Caco-2 (cell line): ENCODE results near the gene ESPN. TPM values are rescaled to one million over a fixed set of nuclear protein-coding genes. Genes with fewer than 3 reads are reported as not detected.

Experiments
- BruUV-seq: library from RNA; stranded (reverse); fragments of 400-500 nt; replicated peaks from 2 replicates; lab custom pipeline; 2021; lab: Mats Ljungman, UMichigan
- CTCF ChIA-PET: fragments of 300-600 bp; sonication (Branson Sonifier 250); formaldehyde crosslinking; loops from one replicate; lab custom pipeline; 2022; ENCODE audit warnings: antibody characterized with exemption; lab: Charles Lee
- POLR2A ChIA-PET: fragments of 300-600 bp; sonication (Branson Sonifier 250); formaldehyde crosslinking; loops from one replicate; lab custom pipeline; 2022; ENCODE audit warnings: antibody characterized with exemption; lab: Charles Lee
- DNase-seq, 2 experiments: peaks; one replicate each; pipeline versions ENCODE4 v3.0.0 to v3.0.0-alpha.2; 2020 to 2022
- H3K27me3 ChIP-seq: replicated peaks from 2 replicates; pipeline ENCODE4 v1.6.0; 2011; ENCODE audit warnings: low read length; ENCODE audit not compliant: control insufficient read depth, insufficient read depth
- H3K36me3 ChIP-seq: 2 replicates; pipeline ENCODE4 v1.5.1; 2011; ENCODE audit warnings: low read length; ENCODE audit not compliant: control insufficient read depth, insufficient read depth
- H3K4me1 ChIP-seq: fragments of 250-450 bp; sonication (Bioruptor Pico); 2 replicates; pipeline ENCODE4 v1.5.1; 2020; ENCODE audit warnings: mild to moderate bottlenecking
- H3K4me3 ChIP-seq: 2 replicates; pipeline ENCODE4 v1.5.1; 2011; ENCODE audit warnings: low read depth, mild to moderate bottlenecking, control low read depth, low read length
- H3K9me3 ChIP-seq: fragments of 250-450 bp; sonication (Bioruptor Pico); 2 replicates; pipeline ENCODE4 v1.5.1; 2020; ENCODE audit warnings: mild to moderate bottlenecking, moderate library complexity
- H3K27ac Mint-ChIP-seq: one replicate; pipeline ENCODE4 v1.8.0; 2022; ENCODE audit warnings: mixed read lengths; ENCODE audit not compliant: unreplicated experiment
- H3K27me3 Mint-ChIP-seq: one replicate; pipeline ENCODE4 v1.8.0; 2022; ENCODE audit warnings: mixed read lengths; ENCODE audit not compliant: insufficient read depth, unreplicated experiment
- H3K36me3 Mint-ChIP-seq: one replicate; pipeline ENCODE4 v1.8.0; 2022; ENCODE audit warnings: mild to moderate bottlenecking, mixed read lengths; ENCODE audit not compliant: insufficient read depth, unreplicated experiment
- H3K4me1 Mint-ChIP-seq: one replicate; pipeline ENCODE4 v1.8.0; 2022; ENCODE audit warnings: low read depth, mixed read lengths; ENCODE audit not compliant: unreplicated experiment
- H3K4me3 Mint-ChIP-seq: one replicate; pipeline ENCODE4 v1.8.0; 2022; ENCODE audit warnings: mild to moderate bottlenecking, moderate library complexity, mixed read lengths; ENCODE audit not compliant: unreplicated experiment
- H3K9me3 Mint-ChIP-seq: one replicate; pipeline ENCODE4 v1.8.0; 2022; ENCODE audit warnings: mixed read lengths; ENCODE audit not compliant: unreplicated experiment
- intact Hi-C: fragments of 100-400 bp; cut with micrococcal nuclease; formaldehyde crosslinking; loops from one replicate; pipeline ENCODE4 v1.10.0; 2022; ENCODE audit not compliant: unreplicated experiment
- total RNA-seq: library from RNA; stranded (reverse); gene quantifications from 2 replicates; pipeline ENCODE4 v1.2.3, GENCODE V29; 2022
- TF ChIP-seq, protein P1 (sequence below), 2 experiments: fragments of 200-600 bp in 1 of 2; IDR thresholded peaks; 1 replicate in 1 of 2; 2 replicates in 1 of 2; pipeline versions ENCODE4 v1.5.1 to v1.8.0; 2011 to 2022; ENCODE audit warnings: antibody characterized with exemption in 1 of 2, control low read depth in 1 of 2, inconsistent platforms in 1 of 2, low read depth in 1 of 2, low read length in 1 of 2, mild to moderate bottlenecking in 1 of 2, moderate library complexity in 1 of 2; ENCODE audit not compliant: insufficient read depth in 1 of 2, severe bottlenecking in 1 of 2, unreplicated experiment in 1 of 2

The ESPN gene
- total RNA-seq, 1 experiment from 2014 or later, result 16.3 TPM

DNA sequence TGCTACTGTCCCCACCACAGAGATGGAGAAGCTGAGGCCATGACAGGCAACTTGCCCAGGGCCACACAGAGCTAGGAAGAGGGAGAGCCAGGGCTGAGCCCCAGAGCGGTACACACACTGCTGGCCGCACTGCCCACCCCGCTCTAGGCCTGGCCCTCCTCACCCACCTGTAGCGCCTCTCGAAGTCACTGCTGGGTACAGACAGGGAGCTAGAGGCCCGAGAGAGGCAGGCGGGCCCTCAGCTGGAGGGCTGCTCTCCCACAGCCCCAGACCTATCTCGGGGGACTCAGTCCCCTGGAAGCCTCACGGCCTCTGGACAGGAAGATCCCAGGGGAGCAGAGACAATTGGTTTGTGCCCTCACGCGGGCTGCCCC lies 84.2 kb downstream of the ESPN start:
- Histone ChIP-seq H3K36me3 (no peaks in the 10 kb centered on the region), H3K9me3 (no peaks in the 10 kb centered on the region), H3K27me3 (no peaks in the 10 kb centered on the region), H3K4me1 (no peaks in the 10 kb centered on the region; the same call in 1 of the 2 replicates), H3K4me3 (no peak overlapping the region)
- no peak for DNase-seq
- ChIA-PET CTCF (no interaction called here), POLR2A (no interaction called here)
- intact Hi-C loops, result no loop called here
- TF ChIP-seq, protein P1, sequence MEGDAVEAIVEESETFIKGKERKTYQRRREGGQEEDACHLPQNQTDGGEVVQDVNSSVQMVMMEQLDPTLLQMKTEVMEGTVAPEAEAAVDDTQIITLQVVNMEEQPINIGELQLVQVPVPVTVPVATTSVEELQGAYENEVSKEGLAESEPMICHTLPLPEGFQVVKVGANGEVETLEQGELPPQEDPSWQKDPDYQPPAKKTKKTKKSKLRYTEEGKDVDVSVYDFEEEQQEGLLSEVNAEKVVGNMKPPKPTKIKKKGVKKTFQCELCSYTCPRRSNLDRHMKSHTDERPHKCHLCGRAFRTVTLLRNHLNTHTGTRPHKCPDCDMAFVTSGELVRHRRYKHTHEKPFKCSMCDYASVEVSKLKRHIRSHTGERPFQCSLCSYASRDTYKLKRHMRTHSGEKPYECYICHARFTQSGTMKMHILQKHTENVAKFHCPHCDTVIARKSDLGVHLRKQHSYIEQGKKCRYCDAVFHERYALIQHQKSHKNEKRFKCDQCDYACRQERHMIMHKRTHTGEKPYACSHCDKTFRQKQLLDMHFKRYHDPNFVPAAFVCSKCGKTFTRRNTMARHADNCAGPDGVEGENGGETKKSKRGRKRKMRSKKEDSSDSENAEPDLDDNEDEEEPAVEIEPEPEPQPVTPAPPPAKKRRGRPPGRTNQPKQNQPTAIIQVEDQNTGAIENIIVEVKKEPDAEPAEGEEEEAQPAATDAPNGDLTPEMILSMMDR (IDR thresholded peaks at IDR 0.05; ENCODE audit: insufficient read depth in 1 of 2, low read depth in 1 of 2, low read length in 1 of 2, severe bottlenecking in 1 of 2, unreplicated experiment in 1 of 2), result no peak
- no peak overlapping the region for H3K4me3 Mint-ChIP-seq
- no peaks in the 10 kb centered on the region for H3K4me1 Mint-ChIP-seq
- H3K27me3 Mint-ChIP-seq, result no peaks in the 10 kb centered on the region
- no peaks in the 10 kb centered on the region for H3K9me3 Mint-ChIP-seq
- no TSS peak for BruUV-seq
- no peak overlapping the region for H3K27ac Mint-ChIP-seq
- no peaks in the 10 kb centered on the region for H3K36me3 Mint-ChIP-seq

- CTCF ChIA-PET, result no interaction called here
- intact Hi-C loops, result no loop called here
- H3K27ac Mint-ChIP-seq, result no peak overlapping the region
These were observed 84.8 kb downstream of the ESPN start for GRCh38 chr1:6509220-6509918.

DNA sequence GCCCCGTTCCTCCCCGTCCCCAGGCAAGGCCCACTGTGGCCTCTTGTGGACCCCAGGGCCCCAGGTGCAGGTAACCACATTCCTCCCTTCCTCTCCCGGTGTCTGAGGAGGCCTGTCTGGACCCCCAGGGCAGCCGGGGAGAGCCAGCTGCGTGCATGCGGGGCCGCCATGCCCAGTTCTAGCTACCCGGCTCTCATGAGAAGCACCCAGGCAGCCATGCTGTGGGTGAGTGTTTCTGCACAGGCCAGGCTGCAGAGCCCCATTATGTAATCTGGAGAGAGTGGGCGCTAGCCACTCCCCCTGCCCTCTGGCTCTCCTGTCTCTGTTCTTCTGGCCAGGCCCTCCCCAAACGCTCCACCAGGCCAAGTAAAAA lies 85.3 kb downstream of the ESPN start:
- POLR2A ChIA-PET, result no interaction called here
- no peaks in the 10 kb centered on the region for H3K36me3 Mint-ChIP-seq
- no peaks in the 10 kb centered on the region; the same call in 1 of the 2 replicates for H3K4me1 ChIP-seq
- no peaks in the 10 kb centered on the region for H3K9me3 ChIP-seq
- H3K27ac Mint-ChIP-seq, result no peak overlapping the region
- no peaks in the 10 kb centered on the region for H3K27me3 Mint-ChIP-seq
- no peak overlapping the region for H3K4me3 ChIP-seq
- H3K4me3 Mint-ChIP-seq, result no peak overlapping the region
- DNase-seq, result no peak
- intact Hi-C loops, result no loop called here
- CTCF ChIA-PET, result no interaction called here
- BruUV-seq, result no TSS peak
- H3K4me1 Mint-ChIP-seq, result no peaks in the 10 kb centered on the region
- TF ChIP-seq, protein P1 (IDR thresholded peaks at IDR 0.05; ENCODE audit: insufficient read depth in 1 of 2, low read depth in 1 of 2, low read length in 1 of 2, severe bottlenecking in 1 of 2, unreplicated experiment in 1 of 2), result no peak
- H3K36me3 ChIP-seq, result no peaks in the 10 kb centered on the region
- H3K27me3 ChIP-seq, result no peaks in the 10 kb centered on the region
- no peaks in the 10 kb centered on the region for H3K9me3 Mint-ChIP-seq

More at GRCh38 chr1:6509220-6509918, 84.8 kb downstream of the ESPN start:
- H3K4me3 Mint-ChIP-seq, result no peak overlapping the region
- no peaks in the 10 kb centered on the region for H3K9me3 Mint-ChIP-seq
- H3K4me1 Mint-ChIP-seq, result no peaks in the 10 kb centered on the region
- Histone ChIP-seq H3K27me3 (no peaks in the 10 kb centered on the region), H3K4me1 (no peaks in the 10 kb centered on the region; the same call in 1 of the 2 replicates), H3K4me3 (no peak overlapping the region), H3K9me3 (no peaks in the 10 kb centered on the region), H3K36me3 (no peaks in the 10 kb centered on the region)
- POLR2A ChIA-PET, result no interaction called here
- H3K27me3 Mint-ChIP-seq, result no peaks in the 10 kb centered on the region
- TF ChIP-seq, protein P1 (IDR thresholded peaks at IDR 0.05; ENCODE audit: insufficient read depth in 1 of 2, low read depth in 1 of 2, low read length in 1 of 2, severe bottlenecking in 1 of 2, unreplicated experiment in 1 of 2), result no peak
- no peaks in the 10 kb centered on the region for H3K36me3 Mint-ChIP-seq
- no peak for DNase-seq
- BruUV-seq, result no TSS peak
